Measurements from ENCODE around the gene ADORA1.

ADORA1 gene

GRCh38 chr1:203143641-203144040, 16.1 kb downstream of the ADORA1 start:
- no peak for DNase-seq

DNA sequence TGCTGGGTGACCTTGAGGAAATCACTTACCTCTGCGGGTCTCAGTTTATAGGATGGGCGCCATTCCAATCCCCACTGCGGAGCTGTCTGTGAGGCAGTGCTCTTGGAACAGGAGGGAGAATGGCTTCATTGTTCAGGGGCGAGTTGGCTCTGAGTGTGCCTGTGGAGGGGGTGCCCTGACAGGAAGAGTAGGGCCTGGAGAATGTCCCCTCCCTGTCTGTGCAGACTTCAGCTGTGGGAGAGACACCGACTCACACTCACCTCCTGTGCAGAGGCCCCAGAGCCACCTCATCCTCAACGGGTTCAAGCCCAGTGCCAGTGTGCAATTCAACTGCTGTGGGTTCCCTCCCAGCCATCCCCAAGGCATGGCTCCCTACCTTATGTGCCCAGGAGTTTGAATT, 17.1 kb downstream of the ADORA1 start:
- no peak for DNase-seq

DNA sequence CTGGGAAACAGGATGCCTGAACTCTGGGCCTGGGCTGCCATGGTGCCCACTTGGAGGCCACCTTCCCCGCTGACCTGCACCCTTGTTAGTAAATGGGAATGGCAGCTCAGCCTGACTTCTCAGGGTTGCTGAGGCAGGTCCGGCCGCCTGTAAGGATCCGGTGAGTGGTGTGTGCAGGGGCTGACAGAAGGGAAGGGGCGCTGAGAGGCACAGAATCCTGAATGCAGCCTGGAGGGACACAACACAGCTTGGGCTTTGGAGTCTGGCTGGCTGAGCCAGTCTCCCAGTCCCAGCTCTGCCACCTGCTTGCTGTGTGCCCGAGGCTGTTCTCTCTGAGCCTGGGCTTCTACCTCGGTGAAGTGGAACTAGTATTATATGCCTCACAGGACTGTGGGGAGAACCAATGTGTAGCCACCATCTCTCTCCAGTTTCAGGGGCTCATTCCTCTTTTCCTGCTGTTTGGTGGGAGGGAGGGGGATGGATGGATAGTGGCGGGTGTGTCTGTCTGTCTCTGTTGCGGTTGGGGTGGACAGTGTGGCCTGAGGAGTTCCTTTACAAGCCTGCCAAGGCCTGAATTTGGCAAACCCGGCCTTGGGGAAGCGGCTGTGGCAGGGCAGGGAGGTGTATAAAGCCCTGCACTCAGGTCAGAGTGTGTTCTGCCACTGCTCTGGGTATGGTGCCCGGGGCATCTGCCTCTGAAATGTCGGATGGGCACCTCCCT, 18.0 kb downstream of the ADORA1 start:
- DNase-seq = no peak

DNA sequence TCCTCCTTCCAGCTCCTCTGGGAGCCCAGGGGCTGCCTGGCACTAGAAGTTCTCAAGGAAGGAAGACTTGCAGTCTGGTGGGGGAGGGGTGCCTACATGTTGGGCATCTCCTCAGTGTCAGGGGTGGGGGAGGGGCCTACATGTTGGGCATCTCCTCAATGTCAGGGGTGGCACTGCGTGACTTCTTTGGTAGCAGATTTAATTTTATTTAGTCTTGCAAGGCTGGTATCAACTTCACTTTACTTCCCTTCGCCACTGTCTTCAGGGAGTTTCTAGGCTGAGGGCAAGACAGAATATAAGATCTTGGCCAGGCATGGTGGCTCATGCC, 18.5 kb downstream of the ADORA1 start:
- DNase-seq = no peak

GRCh38 chr1:203146537-203146936, 19.0 kb downstream of the ADORA1 start:
- DNase-seq = no peak

- no peak for DNase-seq
Observed at GRCh38 chr1:203147376-203147775, 19.9 kb downstream of the ADORA1 start.

DNA sequence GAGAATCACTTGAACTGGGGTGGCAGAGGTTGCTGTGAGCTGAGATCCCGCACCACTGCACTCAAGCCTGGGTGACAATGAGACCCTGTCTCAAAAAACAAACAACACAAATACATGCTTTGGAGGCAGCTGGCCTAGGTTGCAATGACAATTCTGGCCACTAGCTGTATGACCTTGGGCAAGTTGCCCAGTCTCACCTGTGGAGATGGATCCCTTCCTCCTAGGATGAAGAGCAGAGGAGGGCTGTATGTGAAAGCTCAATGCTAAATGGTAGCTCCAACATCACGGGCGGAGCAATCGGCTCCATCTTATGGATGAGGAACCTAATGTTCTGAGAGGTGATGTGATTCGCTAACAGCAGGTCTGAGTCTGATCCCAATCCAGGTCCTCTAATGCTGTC, 20.6 kb downstream of the ADORA1 start:
- DNase-seq = no peak

DNA sequence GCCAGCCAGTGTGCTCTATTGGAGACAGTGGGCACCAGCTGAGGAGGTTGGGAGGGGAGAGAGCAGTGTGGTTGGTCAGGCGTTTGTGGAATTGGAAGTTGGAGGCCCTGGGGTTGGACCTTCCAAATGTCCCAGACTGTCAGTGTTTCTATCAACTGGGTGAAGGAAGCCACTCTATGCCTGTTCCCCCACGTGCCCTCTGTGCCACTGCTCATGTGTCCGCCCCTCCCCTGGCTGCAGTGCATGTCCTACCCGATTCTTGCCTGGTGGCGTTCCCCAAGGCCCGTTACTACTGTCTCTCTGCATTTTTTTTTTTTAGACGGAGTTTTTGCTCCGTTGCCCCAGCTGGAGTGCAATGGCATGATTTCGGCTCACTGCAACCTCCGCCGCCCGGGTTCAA, 21.1 kb downstream of the ADORA1 start:
- no peak for DNase-seq

GRCh38 chr1:203149188-203149840, 21.8 kb downstream of the ADORA1 start:
- no peak for DNase-seq

- no peak for DNase-seq
Observed at GRCh38 chr1:203150511-203151297, 23.2 kb downstream of the ADORA1 start.

GRCh38 chr1:203151362-203152157, 24.0 kb downstream of the ADORA1 start:
- no peak for DNase-seq

- DNase-seq = no peak
Observed at GRCh38 chr1:203152158-203153034, 24.9 kb downstream of the ADORA1 start.

- no peak for DNase-seq
Observed at GRCh38 chr1:203153051-203153988, 25.8 kb downstream of the ADORA1 start.

DNA sequence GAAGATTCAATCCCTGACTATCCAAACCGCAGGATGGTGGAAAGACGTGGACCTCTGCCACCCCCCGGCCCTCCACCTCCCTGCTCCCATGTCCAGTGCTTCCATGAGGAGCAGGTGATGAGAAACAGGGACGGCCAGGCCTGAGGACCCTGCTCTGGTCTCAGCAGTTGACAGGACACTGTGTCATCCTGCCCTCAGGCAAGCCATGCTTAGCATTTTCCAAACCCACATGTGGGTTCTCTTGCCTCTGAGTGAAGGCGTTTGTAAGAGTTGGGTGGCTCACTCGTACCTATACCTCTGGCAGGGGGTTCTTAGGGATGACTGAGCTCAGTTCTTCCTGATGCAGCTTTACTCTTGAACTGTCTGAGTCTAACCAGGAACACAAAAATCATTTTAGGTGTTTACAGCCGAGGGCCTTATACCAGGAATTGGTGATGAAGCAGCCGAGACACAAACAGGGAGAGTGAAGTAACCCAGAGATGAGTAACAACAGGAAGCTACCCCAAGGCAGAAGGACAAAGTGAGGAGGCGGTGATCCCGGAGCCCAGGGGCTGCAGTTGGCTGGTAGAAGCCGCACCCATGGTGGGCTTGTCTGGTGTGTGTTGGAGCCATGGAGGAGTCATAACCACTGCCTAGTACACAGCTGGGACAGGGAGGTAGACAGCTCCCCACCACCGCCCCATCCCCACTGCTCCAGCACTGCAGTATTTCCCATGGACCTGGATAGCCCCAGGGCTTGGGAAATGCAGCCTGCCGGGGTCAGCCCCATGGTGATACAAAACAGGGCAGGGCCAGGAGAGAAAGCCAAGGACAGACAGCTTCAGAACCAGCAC, 26.7 kb downstream of the ADORA1 start:
- DNase-seq = no peak

DNA sequence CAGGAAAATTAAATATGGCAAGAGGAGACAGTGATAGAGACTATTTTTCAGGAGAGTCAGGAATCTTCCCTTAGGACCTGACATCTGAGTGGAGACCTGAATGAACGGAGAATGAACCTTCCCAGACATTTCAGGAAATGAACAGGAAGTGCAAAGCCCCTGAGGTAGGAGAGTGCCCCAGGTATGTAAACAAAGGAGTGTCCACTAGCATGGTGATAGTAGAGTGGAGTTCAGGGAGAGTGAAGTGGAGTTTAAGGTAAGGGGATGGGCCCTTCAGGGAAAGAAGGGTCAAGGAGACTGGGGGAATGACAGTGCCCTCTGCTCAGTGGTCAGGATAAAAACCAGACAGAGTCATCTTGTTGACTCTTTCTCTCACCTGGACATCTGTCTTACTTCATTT, 28.8 kb downstream of the ADORA1 start:
- DNase-seq = no peak

DNA sequence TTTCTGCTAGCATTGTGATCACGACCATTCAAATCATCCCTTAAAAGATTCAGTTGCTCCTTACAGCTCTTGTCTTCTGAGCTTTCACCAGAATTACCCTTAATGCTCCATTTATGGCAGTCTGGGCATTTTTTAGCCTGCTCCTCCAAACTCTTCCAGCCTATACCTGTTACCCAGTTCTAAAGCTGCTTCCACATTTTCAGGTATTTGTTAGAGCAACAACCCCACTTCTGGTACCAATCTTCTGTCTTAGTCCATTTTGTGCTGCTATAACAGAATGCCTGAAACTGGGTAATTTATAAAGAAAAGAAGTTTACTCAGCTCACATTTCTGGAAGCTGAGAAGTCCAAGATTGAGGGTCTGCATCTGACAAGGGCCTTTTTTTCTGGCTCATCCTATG, 30.9 kb downstream of the ADORA1 start:
- no peak for DNase-seq

DNA sequence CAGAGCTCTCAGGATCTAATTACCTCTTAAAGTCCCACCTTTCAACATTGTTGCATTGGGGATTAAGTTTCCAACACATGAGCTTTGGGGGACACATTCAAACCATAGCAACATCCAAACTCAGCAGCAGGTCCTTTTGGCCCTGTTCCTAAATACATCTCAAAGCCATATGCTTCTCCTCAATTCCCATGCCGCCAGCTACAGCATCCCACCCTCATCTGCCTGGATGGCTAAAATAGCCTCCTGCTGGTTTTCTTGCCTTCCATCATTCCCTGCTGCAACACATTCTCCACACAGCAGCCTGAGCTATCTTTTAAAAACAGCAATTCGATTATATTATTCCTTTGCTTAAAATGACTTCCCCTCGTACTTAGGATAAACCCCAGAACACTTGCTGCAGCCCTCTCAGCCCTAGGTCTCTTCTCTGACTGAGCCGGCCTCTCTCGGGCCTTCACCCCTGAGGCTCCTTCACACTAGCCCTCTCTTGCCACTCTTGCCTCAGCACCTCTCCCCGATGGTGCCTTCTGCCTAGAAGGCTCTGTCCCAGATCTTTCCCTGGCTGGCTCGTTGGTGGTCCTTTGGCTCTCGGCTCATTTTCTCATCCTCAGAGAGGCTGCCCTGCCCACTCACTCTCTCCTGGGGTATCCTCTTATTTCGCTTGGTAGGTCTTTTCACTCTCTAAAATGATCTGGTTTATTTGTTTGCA, 31.6 kb downstream of the ADORA1 start:
- DNase-seq = no peak

- DNase-seq = no peak
Observed at GRCh38 chr1:203159844-203160243, 32.3 kb downstream of the ADORA1 start.

DNA sequence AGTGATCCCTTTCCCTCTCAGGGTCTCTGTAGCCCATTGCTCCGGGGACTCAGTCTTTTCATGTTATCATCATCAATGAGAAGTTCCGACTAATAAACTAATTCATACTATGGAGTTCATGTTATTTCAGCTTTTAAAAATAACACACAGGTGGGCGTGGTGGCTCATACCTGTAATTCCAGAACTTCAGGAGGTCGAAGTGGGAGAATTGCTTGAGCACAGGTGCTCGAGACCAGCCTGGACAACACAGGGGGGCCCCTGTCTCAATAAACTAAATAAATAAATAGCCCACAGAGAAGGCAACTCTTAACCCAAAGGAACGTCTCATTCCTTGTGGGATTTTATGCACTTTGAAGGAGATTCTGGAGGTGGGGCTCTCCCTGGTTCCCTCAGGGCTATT, 33.6 kb downstream of the ADORA1 start:
- no peak for DNase-seq
